Right lobe of liver (tissue), 6 donors: ENCODE data around the gene PTPRD. TPM values are rescaled to one million over a fixed set of nuclear protein-coding genes. Genes with fewer than 3 reads are reported as not detected.

Experiments
- ATAC-seq, 4 donors: fragments of 200-7000 bp; cut with Tn5 transposase; one replicate each; pipeline ENCODE4 v1.9.1; 2020; ENCODE audit warnings: mild to moderate bottlenecking in 4 of 4, moderate library complexity in 4 of 4
- DNase-seq, 3 donors: peaks; one replicate each; pipeline ENCODE4 v3.0.0-alpha.2; 2020
- H3K27ac ChIP-seq, 3 donors: fragments of 200-600 bp; one replicate each; pipeline ENCODE4 v1.8.0; 2022
- H3K27me3 ChIP-seq, 2 donors: fragments of 200-600 bp; one replicate each; pipeline ENCODE4 v1.8.0; 2022
- H3K36me3 ChIP-seq, 4 donors: fragments of 200-600 bp; sonication (generic) in 1 of 4; one replicate each; pipeline versions ENCODE4 v1.5.1 to v1.8.0; 2017 to 2022; ENCODE audit warnings: control low read depth in 1 of 4
- H3K4me1 ChIP-seq, 4 donors: fragments of 200-600 bp; sonication (generic) in 1 of 4; one replicate each; pipeline versions ENCODE4 v1.5.1 to v1.8.0; 2017 to 2022; ENCODE audit warnings: control low read depth in 1 of 4
- H3K4me3 ChIP-seq, 3 donors: fragments of 200-600 bp; one replicate each; pipeline ENCODE4 v1.8.0; 2022
- H3K9me3 ChIP-seq, 4 donors: fragments of 200-600 bp; sonication (generic) in 1 of 4; one replicate each; pipeline versions ENCODE4 v1.5.1 to v1.8.0; 2017 to 2022; ENCODE audit warnings: control low read depth in 1 of 4
- CTCF ChIP-seq, 4 donors: fragments of 200-600 bp in 3 of 4; fragments of 450-650 bp in 1 of 4; IDR thresholded peaks; one replicate each; pipeline versions ENCODE4 v1.5.1 to v1.8.0; 2016 to 2022; ENCODE audit warnings: antibody characterized with exemption in 4 of 4, mild to moderate bottlenecking in 2 of 4
- POLR2A ChIP-seq: fragments of 450-650 bp; IDR thresholded peaks from one replicate; pipeline ENCODE4 v1.6.1; 2017; ENCODE audit warnings: antibody characterized with exemption, mild to moderate bottlenecking
- WGBS: methylation state at CpG from one replicate; pipeline ENCODE4 v1.1.6; 2018; ENCODE audit warnings: low coverage, low lambda C conversion rate; ENCODE audit not compliant: insufficient coverage; ENCODE audit errors: missing lambda C conversion rate; 5-methylcytosine and 5-hydroxymethylcytosine counted together
- intact Hi-C, 2 donors: fragments of 100-400 bp; cut with DNase I; formaldehyde crosslinking; loops; one replicate each; pipeline versions ENCODE4 v1.11.2 to v1.14.1; 2022
- total RNA-seq, 6 experiments: library from RNA; depleted of rRNA in 2 of 6; stranded (reverse); fragments of >200 nt in 2 of 6; fragmentation: NEBNext Ultra II Directional in 3 of 6; extraction: Animal tissue kit (Norgen Biotek cat#: 25700) in 3 of 6; gene quantifications; one replicate each; pipeline versions ENCODE4 v1.1.0 to v1.2.4, GENCODE V29; 2016 to 2023
- donor health status: DM: no; HTN: yes; CAD: no.
- donor health status: DM: no; HTN: no; CAD: no.
- donor health status: DM: no; HTN: no; CAD: no.
- donor health status: DM: no; HTN: yes; CAD: no.
- donor health status: DM: no; HTN: yes; CAD: no.

Gene PTPRD
- total RNA-seq, 6 experiments from 2014 or later, result 5.4 to 29.8 (median 13.9) TPM

- no peak for TF ChIP-seq CTCF (IDR thresholded peaks at IDR 0.05)
- TF ChIP-seq POLR2A, result no peak
- no peaks in the 10 kb centered on the region for H3K36me3 ChIP-seq
- no peaks in the 10 kb centered on the region for H3K9me3 ChIP-seq
- H3K27me3 ChIP-seq, result no peaks in the 10 kb centered on the region
- no peak overlapping the region for H3K27ac ChIP-seq
- DNase-seq (no peak), ATAC-seq (no peak)
- H3K4me3 ChIP-seq, result no peak overlapping the region
- no peaks in the 10 kb centered on the region for H3K4me1 ChIP-seq
- WGBS, result 65% methylated on average over 2 of the region's 2 CpGs
- intact Hi-C loops, result no loop called here
These were observed 1926.3 kb downstream of the PTPRD start for GRCh38 chr9:8686516-8686915.

GRCh38 chr9:8685825-8686224 is 1927.0 kb downstream of the PTPRD start:
- no peak for ATAC-seq
- TF ChIP-seq POLR2A, result no peak
- TF ChIP-seq CTCF (IDR thresholded peaks at IDR 0.05), result no peak
- H3K27ac ChIP-seq, result no peak overlapping the region
- no peaks in the 10 kb centered on the region for H3K9me3 ChIP-seq
- H3K36me3 ChIP-seq, result no peaks in the 10 kb centered on the region
- 71% methylated on average over 3 of the region's 3 CpGs for WGBS
- intact Hi-C loops, result no loop called here
- no peaks in the 10 kb centered on the region for H3K27me3 ChIP-seq
- no peak for DNase-seq
- H3K4me1 ChIP-seq, result no peaks in the 10 kb centered on the region
- H3K4me3 ChIP-seq, result no peak overlapping the region

- no peak overlapping the region for H3K27ac ChIP-seq
- H3K36me3 ChIP-seq, result no peaks in the 10 kb centered on the region
- H3K27me3 ChIP-seq, result no peaks in the 10 kb centered on the region
- no peak for TF ChIP-seq CTCF (IDR thresholded peaks at IDR 0.05)
- TF ChIP-seq POLR2A, result no peak
- intact Hi-C loops, result no loop called here
- no peaks in the 10 kb centered on the region for H3K9me3 ChIP-seq
- WGBS, result 62% methylated on average over 4 of the region's 4 CpGs
- H3K4me1 ChIP-seq, result no peaks in the 10 kb centered on the region
- no peak for DNase-seq
- no peak overlapping the region for H3K4me3 ChIP-seq
- ATAC-seq, result no peak
These were observed 1927.7 kb downstream of the PTPRD start for GRCh38 chr9:8684978-8685708.

GRCh38 chr9:8683496-8683895 is 1929.3 kb downstream of the PTPRD start:
- no peak overlapping the region for H3K27ac ChIP-seq
- no peaks in the 10 kb centered on the region for H3K9me3 ChIP-seq
- no peak overlapping the region for H3K4me3 ChIP-seq
- no peaks in the 10 kb centered on the region for H3K4me1 ChIP-seq
- no peak for TF ChIP-seq POLR2A
- TF ChIP-seq CTCF (IDR thresholded peaks at IDR 0.05), result no peak
- ATAC-seq, result no peak
- H3K27me3 ChIP-seq, result no peaks in the 10 kb centered on the region
- intact Hi-C loops, result no loop called here
- DNase-seq, result no peak
- WGBS, result 72% methylated on average over 7 of the region's 7 CpGs
- H3K36me3 ChIP-seq, result no peaks in the 10 kb centered on the region
